Pulmonary artery endothelial cell (primary cell): Measurements from ENCODE around the gene AHCY. TPM values are rescaled to one million over a fixed set of nuclear protein-coding genes. Genes with fewer than 3 reads are reported as not detected.
"Not testable (repeated sequence)": the region's sequence is repeated elsewhere in the genome, so short reads cannot be mapped to it uniquely, and the experiment has no call there.

Source experiments
- DNase-seq: peaks from one replicate; pipeline ENCODE4 v3.0.0-alpha.2; 2011; ENCODE audit warnings: low read depth, low spot score
- total RNA-seq: library from RNA; depleted of rRNA; stranded (reverse); fragments of >200 nt; gene quantifications from 2 replicates; pipeline ENCODE4 v1.2.3, GENCODE V29; 2014

AHCY gene
- total RNA-seq, 1 donor from 2014 or later = 161 TPM

GRCh38 chr20:34260208-34260942 lies 42.8 kb downstream of the AHCY start:
- DNase-seq = no peak

DNA sequence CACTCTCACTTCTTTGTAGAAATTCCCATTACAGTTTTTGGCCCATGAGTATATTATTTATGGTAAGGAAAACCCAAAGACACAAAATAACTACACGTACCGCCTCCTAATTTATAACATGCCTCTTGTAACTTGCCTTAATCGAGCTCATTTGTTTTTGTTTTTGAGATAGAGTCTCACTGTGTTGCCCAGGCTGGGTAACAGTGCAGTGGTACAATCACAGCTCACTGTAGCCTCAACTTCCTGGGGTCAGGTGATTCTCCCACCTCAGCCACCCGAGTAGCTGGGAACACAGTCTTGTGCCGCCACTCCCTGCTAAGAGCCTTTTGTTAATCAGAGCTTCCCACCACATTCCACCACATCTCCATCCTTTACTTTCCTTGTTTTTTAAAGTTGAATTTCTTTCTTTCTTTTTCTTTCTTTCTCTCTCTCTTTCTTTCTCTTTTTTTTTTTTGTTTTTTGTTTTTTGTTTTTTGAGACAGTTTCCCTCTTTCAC lies 46.5 kb downstream of the AHCY start:
- DNase-seq = no peak

GRCh38 chr20:34254979-34255378 lies 48.2 kb downstream of the AHCY start:
- DNase-seq = no peak

DNA sequence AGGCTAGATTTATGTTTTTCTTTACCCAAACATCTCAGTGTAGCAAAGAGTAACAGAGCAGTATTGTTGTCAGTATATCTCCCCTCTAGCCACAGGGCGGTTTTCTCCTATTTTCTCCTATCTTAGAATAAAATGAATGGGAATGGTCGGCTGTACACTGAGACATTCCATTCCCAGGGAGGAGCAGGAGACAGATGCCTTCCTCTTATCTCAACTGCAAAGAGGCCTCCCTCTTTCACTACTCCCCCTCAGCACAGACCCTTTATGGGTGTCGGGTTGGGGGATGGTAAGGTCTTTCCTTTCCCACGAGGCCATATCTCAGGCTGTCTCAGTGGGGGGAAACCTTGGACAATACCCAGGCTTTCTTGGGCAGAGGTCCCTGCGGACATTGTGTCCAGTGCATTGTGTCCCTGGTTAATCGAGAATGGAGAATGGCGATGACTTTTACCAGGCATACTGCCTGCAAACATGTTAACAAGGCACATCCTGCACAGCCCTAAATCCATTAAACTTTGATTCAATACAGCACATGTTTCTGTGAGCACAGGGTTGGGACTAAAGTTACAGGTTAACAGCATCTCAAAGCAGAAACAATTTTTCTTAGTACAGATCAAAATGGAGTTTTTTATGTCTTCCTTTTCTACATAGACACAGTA lies 50.6 kb downstream of the AHCY start:
- DNase-seq = not testable (repeated sequence)

DNA sequence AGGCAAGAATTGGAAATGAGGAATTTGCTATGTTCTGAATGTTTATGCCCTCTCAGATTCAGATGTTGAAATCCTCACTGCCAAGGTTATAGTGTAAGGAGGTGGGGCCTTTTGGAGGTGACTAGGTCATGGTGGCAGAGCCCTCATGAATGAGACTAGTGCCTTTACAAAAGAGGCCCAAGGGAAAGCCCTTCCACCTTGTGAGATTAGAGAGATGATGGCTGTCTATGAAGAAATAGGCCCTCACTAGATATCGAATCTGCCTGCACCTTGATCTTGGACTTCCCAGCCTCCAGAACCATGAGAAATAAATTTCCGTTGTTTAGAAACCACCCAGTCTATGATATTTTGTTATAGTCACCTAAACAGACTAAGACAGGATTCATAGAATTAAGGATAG lies 51.5 kb downstream of the AHCY start:
- no peak for DNase-seq

GRCh38 chr20:34250005-34250404 lies 53.1 kb downstream of the AHCY start:
- no peak for DNase-seq

- no peak for DNase-seq
Observed at GRCh38 chr20:34249291-34249690, 53.9 kb downstream of the AHCY start.

GRCh38 chr20:34246126-34246626 lies 57.0 kb downstream of the AHCY start:
- DNase-seq = no peak

- DNase-seq = no peak
Observed at GRCh38 chr20:34243377-34243776, 59.8 kb downstream of the AHCY start.

GRCh38 chr20:34242879-34243278 lies 60.3 kb downstream of the AHCY start:
- DNase-seq = no peak

GRCh38 chr20:34242015-34242414 lies 61.1 kb downstream of the AHCY start:
- not testable (repeated sequence) for DNase-seq

GRCh38 chr20:34240693-34241615 lies 62.2 kb downstream of the AHCY start, which contains the start of gene ASIP:
TSS of gene ASIP (plus strand) at chr20:34241423. CDS start at chr20:34260375, 18,952 bp downstream.
- DNase-seq = no peak

GRCh38 chr20:34240121-34240520 lies 63.0 kb downstream of the AHCY start:
- no peak for DNase-seq

DNA sequence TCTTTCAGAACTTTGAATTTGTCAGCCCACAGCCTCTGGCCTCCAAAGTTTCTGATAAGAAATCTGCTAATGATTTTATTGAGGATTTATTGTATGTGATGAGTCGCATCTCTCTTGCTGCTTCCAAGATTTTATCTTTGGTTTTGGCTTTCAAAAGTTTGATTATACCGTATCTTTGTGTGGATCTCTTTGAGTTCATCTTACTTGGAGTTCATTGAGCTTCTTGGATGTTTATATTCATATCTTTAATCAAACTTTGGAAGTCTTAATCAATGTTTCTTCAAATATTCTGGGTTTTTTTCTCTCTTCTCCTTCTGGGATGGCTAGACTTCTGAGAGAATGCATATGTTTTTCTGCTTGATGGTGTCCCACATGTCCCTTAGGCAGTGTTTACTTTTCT lies 65.2 kb downstream of the AHCY start:
- DNase-seq = no peak

DNA sequence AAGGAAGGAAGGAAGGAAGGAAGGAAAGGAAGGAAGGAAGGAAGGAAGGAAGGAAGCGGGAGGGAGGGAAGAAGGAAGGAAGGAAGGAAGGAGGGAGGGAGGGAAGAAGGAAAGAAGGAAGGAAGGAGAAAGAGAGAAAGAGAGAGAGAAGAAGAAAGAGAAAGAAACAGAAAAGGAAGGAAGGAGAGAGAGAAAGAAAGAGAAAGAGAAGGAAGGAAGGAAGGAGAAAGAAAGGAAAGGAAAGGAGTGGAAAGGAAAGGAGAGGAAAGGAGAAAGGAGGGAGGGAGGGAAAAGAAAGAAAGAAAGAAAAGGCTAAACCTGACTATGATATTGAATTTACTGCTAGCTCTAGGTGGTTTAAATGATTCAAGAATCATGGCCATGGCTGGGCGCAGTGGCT lies 67.3 kb downstream of the AHCY start:
- DNase-seq = no peak

- no peak for DNase-seq
Observed at GRCh38 chr20:34233687-34234086, 69.5 kb downstream of the AHCY start.

GRCh38 chr20:34232494-34233087 lies 70.6 kb downstream of the AHCY start:
- no peak for DNase-seq

DNA sequence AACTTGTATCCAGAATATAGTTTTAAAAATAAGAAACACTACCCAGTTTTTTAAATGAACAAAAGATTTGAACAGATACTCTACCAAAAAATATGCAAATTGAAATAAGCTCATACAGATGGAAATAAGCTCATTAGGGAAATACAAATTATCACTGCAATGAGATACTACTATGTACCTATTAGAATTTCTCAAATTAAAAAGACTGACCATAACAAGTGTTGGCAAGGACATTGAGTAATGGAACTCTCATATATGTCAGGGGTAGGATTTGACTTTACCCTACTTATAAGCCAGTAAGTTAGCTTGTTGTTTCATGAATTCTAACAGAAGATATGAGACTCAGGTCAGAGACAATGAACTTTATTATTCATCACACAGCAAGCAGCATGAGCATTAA lies 71.5 kb downstream of the AHCY start:
- no peak for DNase-seq
